Vagina (tissue), 2 donors: ENCODE measurements around the gene PTGDS.

Source experiments
- POLR2A ChIP-seq, 2 donors: fragments of 450-650 bp; IDR thresholded peaks; one replicate each; pipeline ENCODE4 v1.6.1; 2017; ENCODE audit warnings: antibody characterized with exemption in 2 of 2, mild to moderate bottlenecking in 2 of 2, moderate library complexity in 2 of 2
- POLR2AphosphoS5 ChIP-seq, 2 donors: sonication (generic); formaldehyde crosslinking; IDR thresholded peaks; one replicate each; pipeline ENCODE4 v1.9.0; 2017; ENCODE audit warnings: antibody characterized with exemption in 2 of 2, mild to moderate bottlenecking in 2 of 2, low read depth in 1 of 2; ENCODE audit not compliant: insufficient read depth in 1 of 2
- TF ChIP-seq, protein P1 (sequence below), 3 experiments: fragments of 450-650 bp in 2 of 3; fragments of 200-600 bp in 1 of 3; sonication (generic) in 1 of 3; IDR thresholded peaks; one replicate each; pipeline ENCODE4 v1.5.1; 2017 to 2019; ENCODE audit warnings: antibody characterized with exemption in 3 of 3, mild to moderate bottlenecking in 2 of 3, moderate library complexity in 2 of 3

DNA sequence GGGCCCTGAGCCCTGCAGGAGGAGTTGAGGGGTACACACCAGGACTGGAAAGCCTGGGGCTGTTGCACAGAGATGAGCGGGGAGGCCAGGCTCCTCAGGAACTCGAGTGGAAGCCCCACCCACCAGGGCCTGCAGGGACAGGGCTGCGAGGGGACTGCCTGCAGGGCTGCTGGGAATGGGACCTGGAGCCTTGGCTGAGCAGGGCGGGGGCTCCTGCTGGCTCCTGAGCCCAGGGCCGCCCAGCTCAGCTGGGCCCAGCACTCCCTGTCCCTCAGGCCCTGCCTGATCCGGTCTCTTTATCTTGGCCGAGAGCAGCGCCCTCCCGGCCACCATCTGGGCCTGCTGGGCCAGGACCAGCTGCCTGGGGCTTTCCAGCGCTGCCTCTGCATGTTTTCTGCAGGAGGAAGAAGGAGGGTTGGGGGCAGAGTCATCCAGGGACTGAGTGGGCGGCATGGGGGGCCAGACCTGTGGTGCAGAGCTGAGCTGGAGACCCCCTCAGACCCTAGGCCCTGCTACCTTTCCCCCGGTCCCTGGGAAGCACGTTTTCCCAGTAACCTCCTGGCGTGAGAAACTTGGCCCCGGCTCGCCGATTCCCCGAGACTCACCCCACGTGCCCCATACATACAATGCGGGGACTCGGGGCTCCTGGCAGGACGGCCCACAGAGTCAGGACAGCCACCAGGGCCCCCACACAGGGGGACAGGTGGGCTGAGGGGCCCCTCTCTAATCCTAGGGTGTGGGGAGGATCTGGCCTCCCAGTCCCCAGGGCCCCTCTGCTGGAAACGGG is 15.8 kb upstream of the PTGDS start:
- TF ChIP-seq, protein P1, sequence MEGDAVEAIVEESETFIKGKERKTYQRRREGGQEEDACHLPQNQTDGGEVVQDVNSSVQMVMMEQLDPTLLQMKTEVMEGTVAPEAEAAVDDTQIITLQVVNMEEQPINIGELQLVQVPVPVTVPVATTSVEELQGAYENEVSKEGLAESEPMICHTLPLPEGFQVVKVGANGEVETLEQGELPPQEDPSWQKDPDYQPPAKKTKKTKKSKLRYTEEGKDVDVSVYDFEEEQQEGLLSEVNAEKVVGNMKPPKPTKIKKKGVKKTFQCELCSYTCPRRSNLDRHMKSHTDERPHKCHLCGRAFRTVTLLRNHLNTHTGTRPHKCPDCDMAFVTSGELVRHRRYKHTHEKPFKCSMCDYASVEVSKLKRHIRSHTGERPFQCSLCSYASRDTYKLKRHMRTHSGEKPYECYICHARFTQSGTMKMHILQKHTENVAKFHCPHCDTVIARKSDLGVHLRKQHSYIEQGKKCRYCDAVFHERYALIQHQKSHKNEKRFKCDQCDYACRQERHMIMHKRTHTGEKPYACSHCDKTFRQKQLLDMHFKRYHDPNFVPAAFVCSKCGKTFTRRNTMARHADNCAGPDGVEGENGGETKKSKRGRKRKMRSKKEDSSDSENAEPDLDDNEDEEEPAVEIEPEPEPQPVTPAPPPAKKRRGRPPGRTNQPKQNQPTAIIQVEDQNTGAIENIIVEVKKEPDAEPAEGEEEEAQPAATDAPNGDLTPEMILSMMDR (IDR thresholded peaks at IDR 0.05): no peak
- TF ChIP-seq POLR2AphosphoS5 (IDR thresholded peaks at IDR 0.05; ENCODE audit: insufficient read depth in 1 of 2, low read depth in 1 of 2): peak in 1 of 2 donors; percentile 24
- no peak for TF ChIP-seq POLR2A (IDR thresholded peaks at IDR 0.05)
